Tracheal epithelial cell (primary cell): ENCODE measurements around the gene JAM3. TPM values are rescaled to one million over a fixed set of nuclear protein-coding genes. Genes with fewer than 3 reads are reported as not detected.

Experiments
- total RNA-seq: library from RNA; depleted of rRNA; stranded (reverse); fragments of >200 nt; gene quantifications from 2 replicates; pipeline ENCODE4 v1.2.1, GENCODE V29; 2014

JAM3 gene
- total RNA-seq, result 0.64 and 1.7 TPM in 2 replicates

DNA sequence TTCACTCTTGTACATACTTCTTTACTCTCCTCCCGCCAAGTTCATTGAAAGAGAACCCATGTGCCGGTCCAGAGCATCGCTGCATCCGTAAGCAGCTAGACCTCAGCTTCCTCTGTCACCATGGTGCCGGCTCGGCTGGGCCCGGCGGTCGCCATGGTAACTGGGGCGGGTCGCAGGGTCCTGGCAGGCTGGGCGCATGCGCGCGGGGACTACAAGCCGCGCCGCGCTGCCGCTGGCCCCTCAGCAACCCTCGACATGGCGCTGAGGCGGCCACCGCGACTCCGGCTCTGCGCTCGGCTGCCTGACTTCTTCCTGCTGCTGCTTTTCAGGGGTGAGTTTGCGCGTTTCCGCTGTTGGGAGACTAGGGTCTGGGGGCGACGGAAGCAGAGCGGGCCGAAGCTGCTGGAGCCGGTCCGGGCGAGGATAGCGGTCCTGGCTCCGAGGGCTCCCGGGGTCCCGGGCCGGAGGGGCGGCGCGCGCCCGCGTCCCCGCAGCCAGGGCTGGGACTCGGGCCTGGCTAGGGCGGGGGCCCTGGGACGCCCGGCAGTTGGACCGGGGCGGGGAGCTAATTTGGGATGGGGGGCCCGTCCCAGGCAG, at the start of gene JAM3:
Gene JAM3 (plus strand): TSS at position 244 of the 597 bp plus-strand sequence. CDS start 12 bp downstream, at position 256.

Other genes with a start within 250 kb of the JAM3 start
- not detected in 2 replicates for gene SPATA19, start 223.6 kb upstream of the JAM3 start, total RNA-seq
- under 0.01 and 0.43 TPM in 2 replicates for gene IGSF9B, start 112.1 kb upstream of the JAM3 start, total RNA-seq
- 6.7 and 6.8 TPM in 2 replicates for gene NCAPD3, start 154.9 kb downstream of the JAM3 start, total RNA-seq
- gene VPS26B, start 155.6 kb downstream of the JAM3 start, total RNA-seq, result 20.9 and 25.3 TPM in 2 replicates
- 62.9 and 74.7 TPM in 2 replicates for gene THYN1, start 184.3 kb downstream of the JAM3 start, total RNA-seq
- gene ACAD8, start 184.5 kb downstream of the JAM3 start, total RNA-seq, result 11.3 and 14.5 TPM in 2 replicates
- gene GLB1L3, start 207.3 kb downstream of the JAM3 start, total RNA-seq, result 2.1 and 3.9 TPM in 2 replicates